Hepatocyte (in vitro differentiated cells): Measurements from ENCODE around the gene THAP4. TPM values are rescaled to one million over a fixed set of nuclear protein-coding genes. Genes with fewer than 3 reads are reported as not detected.

ENCODE experiments used
- DNase-seq: peaks from one replicate; pipeline ENCODE4 v3.0.0-alpha.2; 2016; ENCODE audit warnings: low spot score
- H2AFZ ChIP-seq: fragments of 200-600 bp; sonication (generic); 2 replicates; pipeline ENCODE4 v1.6.0; 2016; ENCODE audit warnings: antibody characterized with exemption, mild to moderate bottlenecking
- H3K27ac ChIP-seq: fragments of 200-600 bp; sonication (generic); 2 replicates; pipeline ENCODE4 v1.5.1; 2016; ENCODE audit warnings: mild to moderate bottlenecking
- H3K27me3 ChIP-seq: fragments of 200-600 bp; sonication (generic); 2 replicates; pipeline ENCODE4 v1.6.1; 2016
- H3K36me3 ChIP-seq: fragments of 200-600 bp; sonication (generic); replicated peaks from 2 replicates; pipeline ENCODE4 v1.5.1; 2016; ENCODE audit warnings: low read depth; ENCODE audit not compliant: insufficient read depth
- H3K4me1 ChIP-seq: fragments of 200-600 bp; sonication (generic); 2 replicates; pipeline ENCODE4 v1.5.1; 2016; ENCODE audit warnings: mild to moderate bottlenecking, moderate library complexity; ENCODE audit not compliant: insufficient read depth
- H3K4me2 ChIP-seq: fragments of 200-600 bp; sonication (generic); 2 replicates; pipeline ENCODE4 v1.6.0; 2016
- H3K4me3 ChIP-seq: fragments of 200-600 bp; sonication (generic); 2 replicates; pipeline ENCODE4 v1.5.1; 2016; ENCODE audit warnings: mild to moderate bottlenecking
- H3K79me2 ChIP-seq: fragments of 200-600 bp; sonication (generic); 2 replicates; pipeline ENCODE4 v1.6.0; 2017; ENCODE audit warnings: mild to moderate bottlenecking
- H3K9me2 ChIP-seq: fragments of 200-600 bp; sonication (generic); replicated peaks from 2 replicates; pipeline ENCODE4 v1.6.0; 2017; ENCODE audit warnings: mild to moderate bottlenecking; ENCODE audit not compliant: insufficient read depth
- H3K9me3 ChIP-seq: fragments of 200-600 bp; sonication (generic); 2 replicates; pipeline ENCODE4 v1.5.1; 2016; ENCODE audit warnings: low read depth, mild to moderate bottlenecking
- H4K20me1 ChIP-seq: fragments of 200-600 bp; sonication (generic); 2 replicates; pipeline ENCODE4 v1.6.0; 2016; ENCODE audit warnings: mild to moderate bottlenecking; ENCODE audit not compliant: insufficient read depth, poor library complexity, severe bottlenecking
- EZH2 ChIP-seq: fragments of 200-600 bp; sonication (generic); IDR thresholded peaks from 2 replicates; pipeline ENCODE4 v1.6.1; 2016; ENCODE audit warnings: antibody characterized with exemption, mild to moderate bottlenecking, borderline replicate concordance
- EZH2phosphoT487 ChIP-seq: fragments of 200-600 bp; sonication (generic); IDR thresholded peaks from one replicate; pipeline ENCODE4 v1.6.1; 2018; ENCODE audit warnings: antibody characterized with exemption, mild to moderate bottlenecking, low read depth, moderate library complexity; ENCODE audit not compliant: unreplicated experiment, severe bottlenecking
- WGBS: methylation state at CpG from one replicate; pipeline ENCODE4 v1.1.6; 2016; ENCODE audit warnings: low lambda C conversion rate; ENCODE audit errors: missing lambda C conversion rate; 5-methylcytosine and 5-hydroxymethylcytosine counted together
- polyA plus RNA-seq: library from polyadenylated mRNA; unstranded; fragments of >200 nt; fragmentation: Nextera tagmentation; extraction: Ambion mirVana; gene quantifications from 2 replicates; pipeline ENCODE4 v1.2.1, GENCODE V29; 2016
- total RNA-seq: library from RNA; depleted of rRNA; stranded (reverse); fragments of >200 nt; gene quantifications from 2 replicates; pipeline ENCODE4 v1.2.3, GENCODE V29; 2014
- TF ChIP-seq, protein P1 (sequence below): fragments of 200-600 bp; sonication (generic); IDR thresholded peaks from 2 replicates; pipeline ENCODE4 v1.5.1; 2016; ENCODE audit warnings: antibody characterized with exemption, mild to moderate bottlenecking; ENCODE audit not compliant: poor library complexity

The THAP4 gene
- total and polyA plus RNA-seq, 2 experiments from 2014 or later = 43.2 to 58.1 TPM

DNA sequence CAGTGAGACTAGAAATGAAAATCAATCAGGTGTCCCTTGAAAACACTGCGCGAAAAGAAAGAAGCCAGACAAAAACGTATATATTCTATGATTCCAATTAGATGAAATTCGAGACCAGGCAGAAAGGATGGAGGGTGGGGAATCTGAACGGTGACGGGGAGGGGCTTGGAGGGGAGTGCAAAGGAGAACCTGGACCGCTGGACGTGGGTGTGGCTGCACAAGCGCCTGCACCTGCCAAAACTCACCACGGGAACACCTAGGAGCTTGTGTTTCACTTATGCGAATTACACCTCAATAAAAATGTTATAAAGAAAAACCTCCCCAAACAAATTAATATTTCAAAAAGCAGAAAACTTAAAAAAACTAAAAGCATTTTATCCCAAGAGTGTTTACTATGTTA, 21.9 kb downstream of the THAP4 start:
- no peaks in the 10 kb centered on the region for H3K27me3 ChIP-seq
- no peak for DNase-seq
- no peaks in the 10 kb centered on the region for H3K9me3 ChIP-seq
- TF ChIP-seq EZH2 (no peak), EZH2phosphoT487 (no peak)
- TF ChIP-seq, protein P1, sequence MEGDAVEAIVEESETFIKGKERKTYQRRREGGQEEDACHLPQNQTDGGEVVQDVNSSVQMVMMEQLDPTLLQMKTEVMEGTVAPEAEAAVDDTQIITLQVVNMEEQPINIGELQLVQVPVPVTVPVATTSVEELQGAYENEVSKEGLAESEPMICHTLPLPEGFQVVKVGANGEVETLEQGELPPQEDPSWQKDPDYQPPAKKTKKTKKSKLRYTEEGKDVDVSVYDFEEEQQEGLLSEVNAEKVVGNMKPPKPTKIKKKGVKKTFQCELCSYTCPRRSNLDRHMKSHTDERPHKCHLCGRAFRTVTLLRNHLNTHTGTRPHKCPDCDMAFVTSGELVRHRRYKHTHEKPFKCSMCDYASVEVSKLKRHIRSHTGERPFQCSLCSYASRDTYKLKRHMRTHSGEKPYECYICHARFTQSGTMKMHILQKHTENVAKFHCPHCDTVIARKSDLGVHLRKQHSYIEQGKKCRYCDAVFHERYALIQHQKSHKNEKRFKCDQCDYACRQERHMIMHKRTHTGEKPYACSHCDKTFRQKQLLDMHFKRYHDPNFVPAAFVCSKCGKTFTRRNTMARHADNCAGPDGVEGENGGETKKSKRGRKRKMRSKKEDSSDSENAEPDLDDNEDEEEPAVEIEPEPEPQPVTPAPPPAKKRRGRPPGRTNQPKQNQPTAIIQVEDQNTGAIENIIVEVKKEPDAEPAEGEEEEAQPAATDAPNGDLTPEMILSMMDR = no peak
- H3K9me2 ChIP-seq = no peaks in the 10 kb centered on the region
- H2AFZ ChIP-seq = no peak overlapping the region
- H3K4me2 ChIP-seq = no peak overlapping the region
- WGBS = 73% methylated on average over 11 of the region's 11 CpGs
- H3K27ac ChIP-seq = no peak overlapping the region
- peaks cover 80% of the 10 kb centered on the region for H3K79me2 ChIP-seq
- H3K4me1 ChIP-seq = peaks cover 16% of the 10 kb centered on the region
- no peak overlapping the region for H3K4me3 ChIP-seq
- no peaks in the 10 kb centered on the region for H3K36me3 ChIP-seq
- no peaks in the 10 kb centered on the region for H4K20me1 ChIP-seq

DNA sequence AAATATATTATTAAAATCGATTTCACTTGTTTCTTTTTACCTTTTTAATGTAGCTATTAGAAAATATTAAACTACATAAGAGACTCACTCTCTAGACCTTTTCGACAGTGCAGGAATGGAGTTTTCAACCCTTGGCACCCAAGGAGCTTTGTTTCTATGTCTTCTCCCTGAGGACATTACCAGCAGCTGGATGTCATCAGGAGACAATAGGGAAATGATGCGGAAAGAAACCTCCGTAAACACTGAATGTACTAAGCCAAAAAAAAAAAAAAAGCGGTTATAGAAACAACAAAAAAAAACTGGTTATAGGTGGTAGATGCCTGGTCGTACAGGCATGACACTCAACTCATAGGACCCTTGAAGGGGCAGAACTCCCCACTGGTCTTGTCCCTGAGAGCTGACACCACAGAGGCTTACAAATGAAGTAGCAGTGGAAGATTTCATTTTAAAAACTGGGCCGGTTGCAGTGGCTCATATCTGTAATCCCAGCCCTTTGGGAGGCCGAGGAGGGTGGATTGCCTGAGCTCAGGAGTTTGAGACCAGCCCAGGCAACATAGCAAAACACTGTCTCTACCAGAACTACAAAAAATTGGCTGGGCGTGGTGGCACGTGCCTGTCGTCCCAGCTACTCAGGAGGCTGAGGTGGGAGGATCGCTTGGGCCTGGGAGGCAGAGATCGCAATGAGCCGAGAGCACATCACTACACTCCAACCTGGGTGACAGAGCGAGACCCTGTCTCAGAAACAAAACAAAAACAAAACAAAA, 23.8 kb downstream of the THAP4 start:
- TF ChIP-seq EZH2 (no peak), EZH2phosphoT487 (no peak)
- TF ChIP-seq, protein P1 = no peak
- peaks cover 3% of the 10 kb centered on the region for H4K20me1 ChIP-seq
- no peaks in the 10 kb centered on the region for H3K9me2 ChIP-seq
- H2AFZ ChIP-seq = no peak overlapping the region
- no peaks in the 10 kb centered on the region for H3K9me3 ChIP-seq
- no peaks in the 10 kb centered on the region for H3K27me3 ChIP-seq
- no peak for DNase-seq
- peaks cover 84% of the 10 kb centered on the region for H3K79me2 ChIP-seq
- peak overlapping the region; percentile 34 for H3K4me2 ChIP-seq
- H3K4me1 ChIP-seq = peaks cover 22% of the 10 kb centered on the region
- H3K27ac ChIP-seq = peak overlapping the region; percentile 66
- no peaks in the 10 kb centered on the region for H3K36me3 ChIP-seq
- WGBS = 86% methylated on average over 15 of the region's 15 CpGs
- H3K4me3 ChIP-seq = no peak overlapping the region

DNA sequence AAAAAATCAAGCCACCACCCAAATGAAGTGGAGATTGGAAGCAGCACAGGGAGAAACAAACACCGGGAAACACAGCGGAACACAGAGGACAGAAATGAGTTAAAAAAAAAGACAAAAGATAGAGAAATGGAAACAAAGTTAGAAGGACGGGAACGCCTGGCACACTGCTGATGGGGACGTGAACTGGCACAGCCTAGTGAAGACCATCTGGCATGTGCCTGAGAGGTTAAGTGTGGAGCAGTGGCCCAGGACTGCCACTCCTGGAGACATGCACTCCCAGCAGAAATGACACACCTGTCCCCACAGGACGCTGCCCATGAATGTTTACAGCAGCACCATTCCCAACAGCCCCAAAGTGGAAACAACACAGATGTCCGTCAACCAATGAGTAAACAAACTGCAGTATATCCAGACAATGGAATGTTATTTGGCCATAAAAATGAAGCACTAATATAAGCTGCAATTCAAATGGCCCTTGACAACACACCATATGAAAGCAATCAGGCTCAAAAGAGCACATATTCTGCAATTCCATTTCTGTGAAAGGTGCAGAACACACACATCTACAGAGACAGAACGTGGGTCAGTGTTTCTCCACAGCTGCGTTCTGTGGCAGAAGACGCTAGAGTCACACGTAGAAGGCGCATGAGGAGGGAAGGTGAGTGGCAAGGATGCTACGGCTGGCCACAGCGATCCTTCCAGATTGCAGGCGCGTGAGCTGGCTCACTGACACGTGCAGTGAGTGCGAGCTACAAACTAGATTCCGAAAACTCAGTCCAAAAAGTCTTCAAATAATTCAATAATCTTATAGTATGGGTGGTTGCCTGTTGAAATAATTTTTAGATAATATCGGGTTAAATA, 24.6 kb downstream of the THAP4 start:
- WGBS = 70% methylated on average over 20 of the region's 20 CpGs
- Histone ChIP-seq H4K20me1 (peaks cover 3% of the 10 kb centered on the region), H2AFZ (no peak overlapping the region), H3K9me3 (no peaks in the 10 kb centered on the region), H3K4me2 (peak overlapping the region; percentile 34), H3K36me3 (no peaks in the 10 kb centered on the region), H3K27ac (peak overlapping the region; percentile 66), H3K79me2 (peaks cover 78% of the 10 kb centered on the region), H3K4me1 (peaks cover 22% of the 10 kb centered on the region), H3K9me2 (no peaks in the 10 kb centered on the region), H3K27me3 (no peaks in the 10 kb centered on the region), H3K4me3 (no peak overlapping the region)
- no peak for TF ChIP-seq EZH2
- TF ChIP-seq EZH2phosphoT487 = no peak
- TF ChIP-seq, protein P1 = no peak
- no peak for DNase-seq
